ENCODE measurements around the gene TMEM116.

DNA sequence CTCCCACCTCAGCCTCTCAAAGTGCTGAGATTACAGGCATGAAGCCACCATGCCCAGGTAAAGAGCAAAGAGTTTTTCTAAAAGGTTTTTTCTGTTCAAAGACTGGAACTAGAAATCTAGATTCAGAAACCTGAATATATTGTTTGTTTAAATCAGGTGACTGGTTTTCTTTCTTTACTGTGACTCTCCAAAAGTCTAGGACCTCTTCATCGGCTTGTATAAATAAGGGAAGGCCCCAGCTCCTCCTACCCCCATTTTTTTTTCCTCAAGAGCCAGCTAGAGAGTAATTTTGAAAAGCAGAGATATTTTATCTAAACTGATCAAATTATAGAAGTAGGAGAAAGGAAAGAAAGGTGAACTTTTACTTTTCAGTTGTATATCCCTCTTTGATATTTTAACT is 48.0 kb downstream of the TMEM116 start:
- TF ChIP-seq FOXP2 (optimal IDR thresholded peaks at IDR 0.05; ENCODE audit: control extremely low read depth, extremely low read length, insufficient read depth) (no peak), POLR2AphosphoS5 (IDR thresholded peaks at IDR 0.05; ENCODE audit: borderline replicate concordance, low read depth, low read length) (no peak)

All from SK-N-MC (cell line).